Measurements from ENCODE around the gene ETHE1. TPM values are rescaled to one million over a fixed set of nuclear protein-coding genes. Genes with fewer than 3 reads are reported as not detected.
A peak's percentile ranks its signal among the peaks of the same experiment; 100 is the strongest.

Gene ETHE1
- total RNA-seq (ENCODE audit: unreplicated experiment): 42.9 TPM
- long read RNA-seq, transcript ETHE1-201 (7 exons, 963 nt): major isoform, 32 of 45 reads
- long read RNA-seq, transcript ETHE1-202 (6 exons, 702 nt): minor isoform, 6 of 45 reads
- long read RNA-seq, partial matches to known transcripts: 2 of 45 reads
- long read RNA-seq, other reads (novel, unspliced or antisense): 5 of 45 reads

GRCh38 chr19:43526884-43527859, at the start of gene ETHE1:
Gene ETHE1 (minus strand): TSS chr19:43527201. CDS start chr19:43527177, 24 bp downstream.
- H3K4me1 Mint-ChIP-seq (ENCODE audit: unreplicated experiment): peaks cover 9% of the 10 kb centered on the region
- peak; percentile 78 for DNase-seq (ENCODE audit: low spot score)
- no peaks in the 10 kb centered on the region for H3K9me3 Mint-ChIP-seq (ENCODE audit: unreplicated experiment)
- H3K27ac Mint-ChIP-seq (ENCODE audit: unreplicated experiment): no peak within 1 kb of the TSS
- H3K36me3 Mint-ChIP-seq (ENCODE audit: low read depth, unreplicated experiment): no peaks in the 10 kb centered on the region
- peak within 1 kb of the TSS; percentile 95 for H3K4me3 Mint-ChIP-seq (ENCODE audit: unreplicated experiment)
- TF ChIP-seq CTCF (IDR thresholded peaks at IDR 0.05; ENCODE audit: unreplicated experiment): no peak
- peaks cover 5% of the 10 kb centered on the region for H3K27me3 Mint-ChIP-seq (ENCODE audit: unreplicated experiment)

- Mint-ChIP-seq H3K27me3 (ENCODE audit: unreplicated experiment) (peaks cover 17% of the 10 kb centered on the region), H3K27ac (ENCODE audit: unreplicated experiment) (peak overlapping the region; percentile 99), H3K36me3 (ENCODE audit: low read depth, unreplicated experiment) (peaks cover 13% of the 10 kb centered on the region), H3K9me3 (ENCODE audit: unreplicated experiment) (no peaks in the 10 kb centered on the region), H3K4me1 (ENCODE audit: unreplicated experiment) (peaks cover 26% of the 10 kb centered on the region), H3K4me3 (ENCODE audit: unreplicated experiment) (peak overlapping the region; percentile 82)
- TF ChIP-seq CTCF (IDR thresholded peaks at IDR 0.05; ENCODE audit: unreplicated experiment): no peak
- no peak for DNase-seq (ENCODE audit: low spot score)
Observed at GRCh38 chr19:43575955-43576878, 49.2 kb upstream of the ETHE1 start.

- Mint-ChIP-seq H3K36me3 (ENCODE audit: low read depth, unreplicated experiment) (peaks cover 13% of the 10 kb centered on the region), H3K27me3 (ENCODE audit: unreplicated experiment) (peaks cover 17% of the 10 kb centered on the region), H3K4me1 (ENCODE audit: unreplicated experiment) (peaks cover 26% of the 10 kb centered on the region), H3K27ac (ENCODE audit: unreplicated experiment) (peak within 1 kb of the TSS; percentile 99), H3K9me3 (ENCODE audit: unreplicated experiment) (no peaks in the 10 kb centered on the region), H3K4me3 (ENCODE audit: unreplicated experiment) (peak within 1 kb of the TSS; percentile 98)
- peak; percentile 96 for DNase-seq (ENCODE audit: low spot score)
- TF ChIP-seq CTCF (IDR thresholded peaks at IDR 0.05; ENCODE audit: unreplicated experiment): no peak
Observed at GRCh38 chr19:43575156-43575950, 48.4 kb upstream of the ETHE1 start, which contains the start of the genes PINLYP and XRCC1. Gene PINLYP (plus strand): TSS chr19:43575801. CDS start chr19:43577192, 1,391 bp downstream. Gene XRCC1 (minus strand): TSS chr19:43575527. CDS start chr19:43575458, 69 bp downstream.

GRCh38 chr19:43574424-43575155, 47.6 kb upstream of the ETHE1 start:
- H3K4me1 Mint-ChIP-seq (ENCODE audit: unreplicated experiment): peaks cover 19% of the 10 kb centered on the region
- peaks cover 17% of the 10 kb centered on the region for H3K27me3 Mint-ChIP-seq (ENCODE audit: unreplicated experiment)
- no peak for TF ChIP-seq CTCF (IDR thresholded peaks at IDR 0.05; ENCODE audit: unreplicated experiment)
- H3K27ac Mint-ChIP-seq (ENCODE audit: unreplicated experiment): peak overlapping the region; percentile 99
- H3K36me3 Mint-ChIP-seq (ENCODE audit: low read depth, unreplicated experiment): peaks cover 9% of the 10 kb centered on the region
- no peak for DNase-seq (ENCODE audit: low spot score)
- no peaks in the 10 kb centered on the region for H3K9me3 Mint-ChIP-seq (ENCODE audit: unreplicated experiment)
- peak overlapping the region; percentile 98 for H3K4me3 Mint-ChIP-seq (ENCODE audit: unreplicated experiment)

Data from endothelial cell (in vitro differentiated cells).